Stimulated activated naive CD4-positive, alpha-beta T cell treated with Interleukin-2 at 50 U/mL for 16 hours (primary cell): ENCODE measurements around the gene MRPL30.
"Not testable (repeated sequence)": the region's sequence is repeated elsewhere in the genome, so short reads cannot be mapped to it uniquely, and the experiment has no call there.

ENCODE experiments used
- DNase-seq: peaks from one replicate; lab custom pipeline; 2025; lab: John Stamatoyannopoulos, UW

MRPL30 gene

GRCh38 chr2:99184811-99185210 lies 3.8 kb downstream of the MRPL30 start:
- DNase-seq, result no peak

GRCh38 chr2:99187011-99187410 lies 6.0 kb downstream of the MRPL30 start:
- DNase-seq, result no peak

- DNase-seq, result no peak
Observed at GRCh38 chr2:99188357-99188756, 7.4 kb downstream of the MRPL30 start.

GRCh38 chr2:99190548-99190947 lies 9.6 kb downstream of the MRPL30 start:
- no peak for DNase-seq

GRCh38 chr2:99192364-99192763 lies 11.4 kb downstream of the MRPL30 start:
- not testable (repeated sequence) for DNase-seq

GRCh38 chr2:99198103-99198841 lies 17.3 kb downstream of the MRPL30 start:
- DNase-seq, result no peak

GRCh38 chr2:99200076-99200800 lies 19.3 kb downstream of the MRPL30 start:
- no peak for DNase-seq

- no peak for DNase-seq
Observed at GRCh38 chr2:99201959-99202678, 21.1 kb downstream of the MRPL30 start.

- DNase-seq, result no peak
Observed at GRCh38 chr2:99205491-99205890, 24.5 kb downstream of the MRPL30 start.

- no peak for DNase-seq
Observed at GRCh38 chr2:99216096-99216495, 35.1 kb downstream of the MRPL30 start.

- no peak for DNase-seq
Observed at GRCh38 chr2:99217929-99218501, 37.0 kb downstream of the MRPL30 start.

GRCh38 chr2:99233177-99233576 lies 52.2 kb downstream of the MRPL30 start:
- DNase-seq, result not testable (repeated sequence)

- DNase-seq, result no peak
Observed at GRCh38 chr2:99238599-99238998, 57.6 kb downstream of the MRPL30 start.

GRCh38 chr2:99240431-99240830 lies 59.4 kb downstream of the MRPL30 start:
- no peak for DNase-seq

- no peak for DNase-seq
Observed at GRCh38 chr2:99242151-99242550, 61.2 kb downstream of the MRPL30 start.
